NCI-H1694 (cell line): Measurements from ENCODE around the gene OPCML.
A peak's percentile ranks its signal among the peaks of the same experiment; 100 is the strongest.

Source experiments
- DNase-seq: peaks from one replicate; lab custom pipeline; 2025; lab: John Stamatoyannopoulos, UW

OPCML gene

DNA sequence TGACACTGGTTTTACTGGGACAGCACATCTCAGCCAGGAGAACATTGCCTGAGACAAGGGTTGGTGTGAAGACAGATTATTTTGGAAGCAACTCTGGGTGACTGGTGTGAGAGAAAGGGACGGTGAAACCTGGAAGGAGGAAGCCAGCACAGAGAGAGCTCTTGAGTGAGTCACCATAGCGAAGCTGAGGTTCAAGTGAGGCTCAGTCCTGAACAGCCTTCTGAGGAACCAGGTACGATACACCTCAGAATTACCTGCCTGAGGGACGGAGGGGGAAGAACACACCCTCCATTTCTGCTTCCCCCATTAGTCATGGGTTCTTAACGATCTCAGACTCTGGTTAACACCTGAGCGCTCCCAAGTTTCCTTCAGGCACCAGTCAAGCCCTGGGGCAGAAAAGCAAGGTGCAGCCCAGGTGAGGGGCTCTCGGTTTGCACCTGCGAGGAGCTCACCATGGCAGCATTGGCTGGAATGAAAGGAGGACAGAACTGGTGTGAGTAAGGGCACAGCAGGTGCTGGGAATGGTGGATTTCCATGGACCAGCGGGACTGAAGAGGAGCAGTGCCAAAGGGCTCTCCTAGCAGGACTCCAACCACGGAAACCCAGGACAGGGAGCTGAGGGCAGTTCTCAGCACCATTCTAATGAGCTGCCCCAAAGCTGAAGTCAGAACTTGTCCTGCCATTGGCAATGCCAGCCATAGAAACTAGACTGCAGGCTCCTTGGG is 459.3 kb downstream of the OPCML start:
- DNase-seq, result no peak

DNA sequence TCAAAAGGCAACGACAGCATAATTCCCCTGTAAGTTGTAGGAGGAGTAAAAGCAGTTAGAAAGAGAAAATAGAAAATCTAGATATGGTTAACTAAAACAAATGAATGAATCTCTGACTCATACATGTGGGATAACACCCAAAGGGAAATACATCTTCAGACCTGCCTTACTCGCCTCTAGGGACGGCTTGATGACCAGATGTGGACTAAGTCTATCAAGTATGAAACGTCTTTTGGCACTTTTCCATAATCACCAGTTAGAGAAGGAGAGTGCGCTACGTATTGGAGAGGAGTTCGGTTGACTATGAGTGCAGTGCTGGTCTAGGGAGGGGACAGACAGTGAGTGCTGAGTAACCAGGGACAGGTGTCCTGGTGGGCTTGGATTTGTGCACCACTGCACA is 459.9 kb downstream of the OPCML start:
- DNase-seq, result no peak

DNA sequence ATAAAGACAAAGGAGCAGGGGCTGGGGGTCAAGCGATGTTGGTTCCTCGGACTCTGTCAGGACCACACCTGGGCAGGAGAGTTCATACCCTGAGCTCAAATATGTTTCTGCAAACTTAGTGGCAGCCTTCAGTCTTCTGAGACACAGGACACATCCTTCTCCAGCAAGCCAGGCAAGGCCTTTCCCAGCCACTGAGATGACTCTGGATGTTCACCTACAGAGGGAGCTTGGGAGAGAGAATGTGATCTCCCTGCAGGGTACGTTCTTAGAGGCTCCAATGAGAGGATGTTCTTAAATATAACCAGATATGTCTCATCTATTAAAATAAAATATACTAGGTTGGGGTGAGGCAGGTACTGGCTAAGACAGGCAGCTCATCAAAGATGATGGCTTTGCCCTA is 461.5 kb downstream of the OPCML start:
- no peak for DNase-seq

DNA sequence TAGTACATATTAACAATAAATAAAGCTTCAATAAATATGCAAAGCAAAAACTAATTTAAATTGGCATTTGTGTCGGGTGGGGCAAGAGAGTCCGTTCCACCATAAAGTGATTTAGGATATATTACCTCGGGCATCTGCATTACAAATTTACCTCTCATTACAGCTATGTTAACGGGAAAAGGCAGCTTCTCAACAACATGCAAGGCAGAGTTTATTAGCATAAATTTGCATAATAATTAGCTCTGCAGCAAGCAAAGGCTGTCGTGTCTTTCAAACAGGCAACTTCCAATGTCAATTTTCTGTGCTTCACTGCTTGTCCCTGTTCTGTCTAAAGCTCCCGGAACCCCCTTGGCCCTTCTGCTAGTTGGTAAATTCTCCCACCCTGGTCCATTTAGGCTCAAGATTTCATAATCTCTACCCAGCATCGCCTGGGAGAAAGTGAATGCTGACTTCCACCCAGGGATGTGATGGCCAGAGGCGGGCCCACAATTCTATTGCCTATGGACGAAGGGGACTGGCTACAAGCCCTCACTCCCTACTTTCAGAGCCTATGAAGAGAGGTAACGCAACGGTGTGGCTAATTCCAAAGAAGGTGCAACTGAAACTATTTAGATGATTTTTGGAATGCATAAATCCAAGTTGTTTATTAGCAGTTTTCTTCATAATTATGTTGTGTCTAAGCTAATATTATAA is 462.1 kb downstream of the OPCML start:
- no peak for DNase-seq

DNA sequence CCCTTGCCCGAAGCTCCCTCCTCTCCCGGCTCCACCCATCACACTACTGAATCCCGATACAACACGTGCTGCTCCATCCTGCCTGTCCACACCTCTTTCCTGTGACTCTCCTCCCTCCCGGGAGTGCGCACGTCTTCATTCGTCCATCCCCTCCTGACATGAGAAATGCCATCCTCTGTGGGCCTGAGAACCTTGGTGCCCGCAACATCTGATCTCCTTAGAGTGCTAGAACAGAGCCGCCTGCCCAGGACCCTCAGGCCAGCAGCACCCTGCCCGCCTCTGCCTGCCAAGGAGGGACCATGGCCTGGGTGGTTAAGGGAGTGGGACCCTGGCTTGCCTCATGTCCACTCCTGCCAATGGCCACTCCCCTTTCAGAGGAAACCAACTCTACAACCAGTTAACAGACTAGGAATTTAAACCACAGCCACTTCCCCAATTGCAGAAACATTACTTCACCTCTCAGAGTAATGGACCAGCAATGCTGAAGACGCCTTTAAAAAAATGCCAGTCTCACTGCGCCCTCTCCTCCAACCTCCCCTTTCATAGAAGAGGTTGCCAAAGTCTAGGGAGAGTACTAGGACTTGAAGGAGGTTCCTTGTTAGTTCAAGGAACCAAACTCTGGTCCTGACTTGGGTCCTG is 466.3 kb downstream of the OPCML start:
- DNase-seq, result no peak

DNA sequence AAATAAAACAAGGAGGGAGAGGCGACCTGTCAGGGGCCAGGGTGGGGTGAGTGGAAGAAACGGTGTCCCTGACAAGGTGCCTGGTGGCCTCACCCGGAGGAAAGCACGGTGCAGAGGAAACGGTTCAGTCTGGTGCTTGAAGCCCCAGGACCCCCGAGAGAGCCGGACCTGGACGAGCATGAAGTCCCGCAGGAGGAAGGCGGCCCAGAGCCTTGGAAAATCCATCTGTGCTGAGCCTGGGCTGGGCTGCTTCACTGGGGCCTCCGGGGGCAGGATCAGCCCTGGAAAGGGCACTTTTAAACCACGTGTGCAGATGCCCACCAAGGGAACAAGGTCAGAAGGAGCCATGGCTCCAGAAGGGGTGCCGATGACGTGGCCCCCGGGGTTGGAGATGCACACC is 467.3 kb downstream of the OPCML start:
- DNase-seq, result no peak

DNA sequence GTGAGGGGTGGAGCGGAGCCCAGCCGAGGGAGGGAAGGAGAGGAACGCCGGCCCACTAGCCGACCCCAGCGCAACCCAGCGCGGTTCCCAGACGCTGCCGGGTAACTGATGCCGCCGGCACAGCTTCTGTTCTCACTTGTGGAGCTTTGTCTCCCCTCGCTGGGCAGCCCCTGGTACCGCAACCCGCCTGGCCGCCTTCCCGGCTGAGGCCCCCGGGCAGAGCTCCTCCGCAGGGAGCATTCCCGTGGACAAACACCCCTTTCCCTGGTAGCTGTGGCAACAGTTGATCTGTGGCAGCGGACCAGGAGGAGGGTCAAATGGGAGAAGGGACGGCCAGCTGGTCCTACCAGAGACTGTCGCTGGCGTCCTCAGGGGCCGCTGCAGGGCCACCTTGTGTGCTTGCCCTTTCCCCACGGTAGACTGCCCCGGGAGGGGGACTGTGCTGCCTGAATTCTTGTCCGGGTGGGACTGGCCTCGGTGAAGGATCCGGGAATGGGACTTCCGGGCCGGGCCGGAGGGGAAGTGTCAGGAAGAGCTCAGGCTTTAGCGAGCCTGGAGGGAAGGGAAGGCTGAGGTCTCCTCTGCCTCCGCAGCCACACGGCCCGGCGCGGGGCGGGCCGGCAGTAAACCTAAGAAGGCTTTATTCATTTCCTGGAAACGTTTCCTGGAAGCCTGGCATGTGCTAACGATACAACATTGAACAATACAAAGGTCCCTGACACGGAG is 468.0 kb downstream of the OPCML start:
- DNase-seq, result no peak

DNA sequence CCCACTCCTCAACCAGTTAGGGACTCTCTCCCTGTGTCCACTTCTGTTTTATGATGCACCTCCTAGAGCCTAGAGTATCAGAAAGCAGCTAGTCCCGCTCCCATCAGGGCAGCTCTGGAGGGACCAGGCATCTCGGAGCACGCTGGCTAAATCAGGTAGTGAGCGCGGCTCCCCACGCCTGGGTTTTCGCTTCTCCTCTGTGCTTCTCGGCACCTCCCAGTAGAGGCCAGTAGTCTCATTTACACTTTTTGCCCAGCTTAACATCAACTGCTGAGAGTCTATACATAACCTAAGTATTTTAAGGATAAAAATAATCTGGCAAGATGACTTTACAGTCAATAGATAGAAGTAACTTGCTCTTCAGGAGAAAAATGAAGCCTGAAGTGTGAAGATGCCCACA is 473.8 kb downstream of the OPCML start:
- no peak for DNase-seq

DNA sequence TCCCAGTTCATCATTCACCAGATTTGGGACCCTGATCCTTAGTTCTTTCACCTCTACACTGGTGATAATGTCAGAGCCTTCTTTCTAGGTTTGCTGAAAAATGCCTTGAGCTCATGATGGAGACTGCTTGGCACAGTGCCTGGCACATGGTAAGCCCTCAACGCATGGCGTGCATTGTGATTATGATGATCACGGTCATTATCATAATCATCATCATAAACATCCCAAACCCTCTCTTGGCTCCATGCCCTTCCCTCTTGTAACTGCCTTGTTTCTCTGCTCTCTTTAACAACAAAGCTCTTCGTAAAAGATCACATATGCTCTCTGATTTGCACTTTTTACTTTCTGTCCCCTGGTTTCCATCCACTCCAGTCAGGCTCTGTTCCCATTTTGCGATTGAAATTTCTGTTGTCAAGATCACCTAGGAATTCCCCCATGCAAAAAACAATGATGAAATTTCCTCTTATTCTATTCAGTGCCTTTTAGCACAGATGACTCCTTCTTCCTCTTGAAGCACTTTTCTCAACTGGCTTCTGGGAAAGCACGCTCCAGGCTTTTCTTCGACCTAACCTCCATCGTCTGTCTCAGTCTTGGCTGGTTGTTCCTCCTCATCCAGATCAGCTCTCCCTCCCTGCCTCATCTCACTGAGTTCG is 479.1 kb downstream of the OPCML start:
- DNase-seq, result peak; percentile 74

DNA sequence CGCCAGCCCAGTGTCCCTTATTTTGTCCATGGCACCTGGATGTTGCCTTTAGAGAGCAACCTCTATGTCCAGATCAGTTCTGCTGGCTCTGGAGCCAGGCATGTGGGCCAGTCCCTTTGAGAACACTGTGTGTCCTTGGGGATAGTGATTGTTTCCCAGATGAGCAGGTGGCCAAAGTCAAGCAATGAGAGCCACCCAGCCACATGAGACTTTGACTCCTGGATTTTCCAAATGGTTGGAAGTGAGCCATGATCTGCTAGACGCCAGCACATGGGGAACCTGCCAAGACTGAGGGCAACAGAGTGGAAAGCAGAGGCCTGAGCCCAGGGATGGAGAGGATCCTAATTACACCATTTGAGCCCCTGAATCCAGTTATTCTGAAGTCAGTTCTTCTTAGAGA is 479.8 kb downstream of the OPCML start:
- DNase-seq, result peak; percentile 27

DNA sequence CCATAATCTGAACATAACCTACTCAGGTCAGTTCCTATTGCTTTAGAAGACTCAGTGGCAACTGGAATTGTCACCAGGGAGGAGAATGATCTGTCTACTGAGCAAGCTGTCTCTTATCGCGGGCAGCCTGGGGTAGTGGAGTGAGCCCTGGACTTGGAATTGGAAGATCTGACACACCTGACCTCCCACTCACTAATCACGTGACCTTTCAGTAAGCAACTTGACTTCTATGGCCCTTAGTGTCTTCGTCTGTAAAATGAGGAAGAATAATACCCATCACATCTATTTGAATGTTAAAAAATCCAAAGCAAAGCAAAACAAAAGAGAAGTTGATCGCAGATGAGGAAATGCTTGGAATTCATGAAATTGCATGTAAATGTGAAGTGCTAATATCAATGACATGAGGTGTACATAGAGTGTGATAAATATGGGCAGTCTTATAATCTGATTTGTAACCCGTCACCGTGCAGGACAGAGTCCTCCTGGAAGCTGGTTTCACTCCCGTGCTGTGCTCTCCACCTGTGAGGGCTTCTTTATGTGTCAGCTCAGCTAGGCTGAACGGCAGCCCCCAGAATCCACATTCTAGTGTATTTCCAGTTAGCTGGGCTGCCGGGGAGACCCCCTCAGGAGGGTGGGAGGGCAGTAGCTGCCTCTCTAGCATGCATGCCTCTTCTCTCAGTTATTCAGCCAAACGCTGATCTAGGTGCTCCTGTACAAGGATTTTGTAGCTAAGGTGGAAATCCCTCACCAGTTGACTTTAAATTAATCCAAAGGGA is 482.9 kb downstream of the OPCML start:
- no peak for DNase-seq

DNA sequence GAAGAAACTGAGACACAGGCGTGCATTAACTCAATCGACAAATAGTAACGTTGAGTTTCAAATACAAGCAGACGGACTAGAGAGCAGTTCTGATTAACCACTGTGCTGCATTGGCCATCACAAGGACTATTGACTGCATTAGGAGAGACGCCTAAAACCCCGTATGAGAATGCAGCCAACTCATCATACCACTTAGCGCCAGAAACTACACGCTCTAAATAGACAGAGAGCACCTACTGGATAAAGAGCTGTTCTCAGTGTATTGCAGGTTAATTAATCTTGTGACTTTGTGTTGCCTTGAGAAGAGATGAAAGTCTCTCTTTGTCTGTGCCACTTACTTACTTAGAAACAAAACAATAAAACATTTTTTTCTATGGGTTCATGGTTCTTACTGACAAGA is 484.0 kb downstream of the OPCML start:
- DNase-seq, result no peak

DNA sequence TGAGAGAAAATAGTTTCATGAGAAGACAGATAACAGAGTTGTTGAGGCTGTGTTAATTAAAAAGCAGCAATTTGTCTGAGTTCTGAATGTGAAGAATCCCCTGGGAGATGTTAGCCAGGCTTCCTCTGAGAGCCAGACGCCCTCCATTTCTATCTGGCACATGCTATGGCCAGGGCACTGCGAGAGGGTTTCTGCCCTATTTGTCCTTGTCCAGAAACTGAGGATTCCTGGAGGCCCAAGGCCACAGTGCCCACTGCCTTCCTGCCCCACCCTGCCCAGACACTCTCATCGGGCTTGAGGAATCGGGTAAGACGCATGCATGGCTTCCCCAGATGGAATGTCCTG is 484.6 kb downstream of the OPCML start:
- no peak for DNase-seq

DNA sequence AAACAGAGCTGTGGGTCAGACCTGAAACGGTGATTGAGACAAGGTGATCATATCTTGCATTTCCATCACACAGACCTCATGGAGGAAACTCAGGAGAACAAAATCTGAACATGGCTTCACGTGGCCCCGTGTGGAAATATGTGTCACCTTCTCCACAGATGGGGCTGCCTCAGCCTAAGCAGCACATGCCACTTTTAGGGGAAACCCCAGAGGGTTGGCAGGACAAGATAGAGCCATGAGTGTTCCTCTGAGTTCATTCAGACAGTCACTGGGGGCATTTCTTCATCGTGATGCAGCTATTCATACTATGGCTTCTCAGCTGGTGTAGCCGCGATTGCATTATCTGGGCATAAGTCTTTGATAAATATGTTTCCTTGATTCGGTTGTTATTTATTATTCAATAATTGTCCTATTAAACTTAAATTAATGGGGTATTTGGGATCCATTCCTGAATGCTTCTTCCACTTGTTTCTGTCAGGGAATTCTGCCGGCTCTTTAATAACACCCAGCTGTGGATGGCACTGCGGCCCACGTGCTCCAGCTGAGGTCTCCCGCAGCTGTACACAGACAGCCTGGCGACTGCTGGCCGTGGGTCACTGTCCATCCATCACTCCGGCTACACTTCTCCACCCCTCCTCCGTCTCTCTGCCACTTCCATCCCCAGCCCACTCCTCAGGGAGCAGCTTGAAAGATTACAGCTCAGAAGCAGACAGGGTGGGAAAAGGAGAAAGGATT is 485.1 kb downstream of the OPCML start:
- no peak for DNase-seq

DNA sequence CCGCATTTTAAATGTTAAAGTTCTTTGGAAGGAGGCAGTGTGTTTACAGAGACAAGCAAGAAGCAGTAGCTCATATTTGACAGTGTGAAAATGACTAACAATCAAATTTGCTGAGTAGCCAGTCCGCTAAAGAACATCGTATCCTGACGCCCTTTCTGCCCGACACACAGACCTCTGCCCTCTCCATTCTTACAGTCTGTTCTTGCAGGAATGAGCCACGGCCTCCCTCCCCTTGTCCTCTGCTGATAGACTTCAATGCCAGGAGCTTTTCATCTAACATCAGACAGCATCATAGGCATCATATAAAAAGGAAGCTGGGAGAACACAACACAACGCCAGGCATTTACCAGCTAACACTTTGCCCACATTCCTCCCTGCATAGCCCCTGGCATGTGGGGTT is 486.0 kb downstream of the OPCML start:
- DNase-seq, result no peak

DNA sequence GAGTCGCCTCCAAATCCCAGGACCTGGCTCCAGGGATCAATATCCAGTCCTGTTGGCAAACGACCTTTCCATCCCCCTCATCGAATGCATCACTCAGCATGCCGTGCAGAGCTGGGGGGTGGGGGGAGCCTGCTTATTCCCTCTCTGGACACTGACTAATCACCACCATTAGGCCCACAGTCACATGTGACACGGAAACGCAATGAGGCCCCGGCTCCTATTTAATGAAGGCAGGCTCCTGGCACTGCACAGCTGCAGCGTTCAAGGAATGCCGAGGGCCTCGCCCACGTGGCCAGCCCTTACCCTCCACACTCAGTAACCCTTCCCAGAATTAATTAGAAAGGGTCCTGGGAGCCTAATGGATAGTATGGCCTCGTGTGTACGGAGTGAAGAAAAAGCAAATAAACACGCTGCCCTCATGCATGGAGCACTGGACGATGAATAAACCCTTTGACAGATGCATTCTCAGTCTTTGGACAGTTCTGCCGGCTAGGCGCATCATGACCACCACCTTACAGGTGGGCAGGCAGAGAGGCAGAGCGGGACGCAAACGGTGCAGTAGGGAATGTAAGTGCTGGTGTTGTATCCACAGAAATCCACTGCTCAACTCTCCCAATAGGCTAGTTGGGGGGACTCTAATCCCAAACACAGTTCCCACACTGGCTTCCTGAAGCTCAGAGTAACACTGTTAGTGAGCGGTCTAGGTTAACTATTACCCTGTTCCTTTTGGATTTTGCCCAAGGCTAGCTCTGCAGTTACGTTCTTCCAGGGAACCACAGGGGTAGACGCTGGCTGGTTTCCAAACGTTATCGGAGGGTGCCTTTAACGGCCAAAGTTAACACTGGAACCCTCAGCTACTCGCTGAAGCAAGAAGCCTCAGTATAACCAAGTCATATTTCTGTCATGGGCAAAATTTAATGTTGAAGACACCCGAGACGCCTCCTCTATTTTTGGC is 490.1 kb downstream of the OPCML start:
- no peak for DNase-seq

DNA sequence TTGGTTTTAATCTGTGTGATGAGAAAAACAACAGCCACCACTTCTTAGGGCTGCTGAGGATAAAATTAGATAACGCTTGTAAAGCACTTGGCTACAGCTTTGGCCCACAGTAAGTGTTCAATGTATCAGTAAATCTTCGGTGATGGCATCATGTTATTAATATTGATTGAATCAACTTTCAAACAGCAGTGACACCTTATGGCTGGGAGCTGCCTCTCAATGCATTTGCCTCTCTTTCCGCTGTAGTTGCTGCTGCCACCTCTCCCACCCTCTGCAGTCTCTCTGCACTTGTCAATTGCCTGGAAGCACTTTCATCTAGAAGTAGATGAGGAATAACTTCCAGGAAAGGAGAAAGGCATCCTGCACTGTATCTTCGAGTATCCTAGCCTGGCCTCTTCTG is 491.1 kb downstream of the OPCML start:
- DNase-seq, result no peak

DNA sequence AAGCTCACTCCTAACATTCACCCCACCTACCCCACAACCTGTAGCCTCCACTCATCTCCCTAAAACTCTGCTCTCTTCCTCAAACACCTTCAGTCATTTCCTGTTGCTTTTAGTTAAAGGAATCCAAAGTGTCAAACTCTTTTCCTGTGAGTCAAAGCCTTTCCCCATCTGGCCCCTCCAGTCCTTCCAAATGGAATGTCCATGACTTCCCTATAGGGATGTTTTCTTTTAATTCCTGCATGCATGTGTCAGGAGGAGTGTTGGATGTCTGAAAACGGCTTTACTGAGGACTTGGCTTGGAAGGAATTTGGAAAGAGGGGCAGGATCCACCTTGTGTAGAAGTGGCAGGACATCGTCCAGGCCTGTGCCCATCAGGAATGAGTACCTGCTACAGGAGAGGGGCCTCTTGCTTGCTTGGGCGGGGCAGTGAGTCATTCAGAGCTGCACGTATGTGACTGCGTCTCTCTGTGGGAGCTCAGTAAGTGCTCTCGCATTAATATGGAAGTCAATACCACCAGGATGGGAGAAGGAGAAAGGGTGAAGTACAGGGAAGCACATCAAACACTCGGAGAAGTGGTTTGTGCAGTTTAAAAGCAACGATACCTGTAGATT is 491.9 kb downstream of the OPCML start:
- DNase-seq, result no peak

DNA sequence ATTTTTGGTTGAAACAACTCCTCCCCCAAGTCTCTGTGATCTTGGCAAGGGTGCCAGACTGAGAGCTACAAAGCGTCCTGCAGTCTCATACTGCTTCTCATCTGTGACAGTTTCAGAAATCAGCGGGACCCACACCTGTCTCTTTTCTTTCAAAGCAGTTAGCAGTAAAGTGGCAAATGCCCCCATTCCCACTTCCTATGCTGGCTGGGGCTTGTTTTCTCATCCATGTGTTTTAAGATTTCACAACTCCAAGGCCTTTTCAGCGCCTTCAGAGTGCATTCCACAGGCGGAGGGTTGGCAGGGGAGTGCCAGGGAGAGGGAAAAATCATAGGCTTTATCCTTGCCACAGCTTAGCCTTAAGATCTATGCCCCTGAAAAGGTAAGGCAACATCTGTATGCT is 493.5 kb downstream of the OPCML start:
- no peak for DNase-seq
